Non-pigmented ciliary epithelial cell (primary cell): Measurements from ENCODE around the gene NDUFV3.
"Not testable (repeated sequence)": the region's sequence is repeated elsewhere in the genome, so short reads cannot be mapped to it uniquely, and the experiment has no call there.

Experiments used
- DNase-seq: peaks from one replicate; pipeline ENCODE4 v3.0.0-alpha.2; 2010; ENCODE audit warnings: low read depth

The NDUFV3 gene

GRCh38 chr21:42892931-42893755 lies at the start of gene NDUFV3:
Gene NDUFV3 (plus strand): TSS chr21:42893309. CDS start chr21:42893334, 25 bp downstream.
- DNase-seq, result peak; percentile 77

GRCh38 chr21:42844411-42845113 lies 48.5 kb upstream of the NDUFV3 start:
- DNase-seq, result no peak

- DNase-seq, result no peak
Measured at GRCh38 chr21:42845296-42845965, 47.7 kb upstream of the NDUFV3 start.

- no peak for DNase-seq
Measured at GRCh38 chr21:42846221-42846620, 46.9 kb upstream of the NDUFV3 start.

GRCh38 chr21:42847051-42847707 lies 45.9 kb upstream of the NDUFV3 start:
- no peak for DNase-seq

GRCh38 chr21:42847726-42848125 lies 45.4 kb upstream of the NDUFV3 start:
- DNase-seq, result no peak

GRCh38 chr21:42848144-42848931 lies 44.8 kb upstream of the NDUFV3 start:
- DNase-seq, result not testable (repeated sequence)

GRCh38 chr21:42848932-42849758 lies 44.0 kb upstream of the NDUFV3 start:
- no peak for DNase-seq

- no peak for DNase-seq
Measured at GRCh38 chr21:42849759-42850412, 43.2 kb upstream of the NDUFV3 start.

- DNase-seq, result no peak
Measured at GRCh38 chr21:42850463-42850862, 42.6 kb upstream of the NDUFV3 start.

GRCh38 chr21:42850866-42851391 lies 42.2 kb upstream of the NDUFV3 start:
- no peak for DNase-seq

GRCh38 chr21:42851812-42852665 lies 41.1 kb upstream of the NDUFV3 start:
- DNase-seq, result no peak

GRCh38 chr21:42852925-42853570 lies 40.1 kb upstream of the NDUFV3 start:
- DNase-seq, result no peak

- DNase-seq, result no peak
Measured at GRCh38 chr21:42853621-42854020, 39.5 kb upstream of the NDUFV3 start.

- DNase-seq, result no peak
Measured at GRCh38 chr21:42854246-42855010, 38.7 kb upstream of the NDUFV3 start.

- no peak for DNase-seq
Measured at GRCh38 chr21:42855171-42855936, 37.8 kb upstream of the NDUFV3 start.

GRCh38 chr21:42855937-42856335 lies 37.2 kb upstream of the NDUFV3 start:
- DNase-seq, result no peak
